ENCODE data around the gene MKS1. TPM values are rescaled to one million over a fixed set of nuclear protein-coding genes. Genes with fewer than 3 reads are reported as not detected.

MKS1 gene
- polyA plus RNA-seq, 2 of the 4 experiments (the other 2 are of a cell fraction), result 16.2 to 18.6 TPM

DNA sequence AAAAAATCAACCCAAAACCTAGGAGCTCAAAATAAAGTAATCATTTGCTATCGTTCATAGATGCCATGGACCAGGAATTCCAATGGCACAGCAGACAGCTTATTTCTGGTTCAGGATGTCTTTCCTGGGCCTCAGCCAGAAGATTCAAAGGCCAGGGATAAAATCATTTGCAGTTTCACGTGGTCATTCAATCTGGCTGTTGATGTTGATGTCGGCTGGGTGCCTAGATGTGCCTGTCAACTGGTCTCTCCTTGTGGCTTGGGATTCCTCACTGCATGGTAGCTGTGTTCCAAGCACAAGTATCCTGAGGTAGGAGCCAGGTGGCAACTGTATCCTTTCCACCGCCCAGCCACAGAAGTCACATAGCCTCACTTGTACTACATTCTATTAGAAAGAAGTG, 37.3 kb downstream of the MKS1 start (continued):
- TF ChIP-seq CTCF (IDR thresholded peaks at IDR 0.05), result no peak
- TF ChIP-seq EHF (CRISPR knock-in tag; IDR thresholded peaks at IDR 0.05), result no peak

DNA sequence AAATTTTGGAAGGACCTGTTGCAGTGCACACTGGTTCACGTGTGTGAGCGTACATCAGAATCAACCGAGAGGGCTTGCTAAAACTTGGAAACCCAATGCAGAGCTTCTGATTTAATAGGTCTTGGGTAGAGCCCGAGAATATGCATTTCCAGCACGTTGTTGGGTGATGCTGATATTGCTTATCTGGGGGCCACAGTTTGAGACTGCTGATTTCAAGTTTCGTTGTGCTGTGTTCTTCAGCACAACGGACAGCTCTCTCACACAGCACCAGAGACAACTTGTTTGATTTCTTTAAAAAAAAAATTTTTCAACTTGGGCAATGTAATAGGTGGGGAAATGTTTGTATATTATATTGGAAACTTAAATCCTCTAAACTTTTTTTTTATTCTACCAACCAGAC, 42.9 kb downstream of the MKS1 start:
- CTCF ChIA-PET, result interaction anchor here (1.0 to 3.0 kb wide), 8 partner anchors 8 to 80 kb away, joined by 3 to 7 read pairs (median 4); partner anchors contain the start of gene MKS1
- POLR2A ChIA-PET, result no interaction called here
- FAIRE-seq (no peak), ATAC-seq (no peak), DNase-seq (ENCODE audit: low read depth in 1 of 2, low spot score in 1 of 2) (no peak)
- Histone ChIP-seq H3K4me3 (no peak overlapping the region), H3K4me1 (no peaks in the 10 kb centered on the region), H3K9me3 (no peaks in the 10 kb centered on the region), H3K27ac (no peak overlapping the region), H3K4me2 (no peak overlapping the region)
- 39% methylated on average over 7 of the region's 7 CpGs for whole genome bisulfite sequencing (ENCODE audit: missing lambda C conversion rate)
- TF ChIP-seq EHMT2 (IDR thresholded peaks at IDR 0.05; ENCODE audit: low read depth), result peak; percentile 59; the same call in 1 of the 2 replicates
- TF ChIP-seq CHD4 (IDR thresholded peaks at IDR 0.05; ENCODE audit: borderline replicate concordance), result no peak
- TF ChIP-seq REST (IDR thresholded peaks at IDR 0.05), result peak; percentile 93
- TF ChIP-seq EP300 (IDR thresholded peaks at IDR 0.05), result no peak
- no peak for TF ChIP-seq MAX (IDR thresholded peaks at IDR 0.05)
- TF ChIP-seq E2F6 (IDR thresholded peaks at IDR 0.05; ENCODE audit: borderline replicate concordance, low read depth), result no peak

DNA sequence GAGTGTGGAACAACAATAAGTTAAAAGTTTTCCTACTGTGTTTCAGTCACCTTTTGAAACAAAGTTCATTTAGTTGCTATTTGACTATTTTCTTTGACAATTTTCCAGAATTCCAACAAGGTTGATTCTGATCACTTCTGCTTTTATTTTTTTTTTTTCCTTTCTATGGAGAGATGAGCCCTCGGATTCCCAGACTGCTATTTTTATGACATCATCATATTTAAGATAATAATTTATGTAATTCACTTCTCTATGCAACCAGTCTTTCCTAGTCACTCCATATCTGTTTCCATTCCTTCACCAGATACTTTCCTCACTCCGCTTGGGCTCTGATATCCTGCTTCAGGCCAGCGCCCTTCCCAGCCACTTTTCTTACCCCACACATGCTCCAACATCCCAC, 44.2 kb downstream of the MKS1 start:
- no peak overlapping the region for H3K27ac ChIP-seq
- ATAC-seq (no peak), DNase-seq (ENCODE audit: low read depth in 1 of 2, low spot score in 1 of 2) (no peak), FAIRE-seq (no peak)
- ChIA-PET POLR2A (no interaction called here), CTCF (interaction anchor here (1.0 to 1.2 kb wide), 3 partner anchors 53 to 79 kb away, joined by 3 to 4 read pairs (median 3); no protein-coding TSS in a partner anchor)
- H3K4me1 ChIP-seq, result no peaks in the 10 kb centered on the region
- TF ChIP-seq FOSL2 (IDR thresholded peaks at IDR 0.05), result no peak
- no peak for TF ChIP-seq FOSL2 (CRISPR knock-in tag; IDR thresholded peaks at IDR 0.05)
- TF ChIP-seq REST (IDR thresholded peaks at IDR 0.05), result no peak
- TF ChIP-seq NPAS2 (CRISPR knock-in tag; IDR thresholded peaks at IDR 0.05; ENCODE audit: borderline replicate concordance), result no peak
- TF ChIP-seq CHD2 (IDR thresholded peaks at IDR 0.05; ENCODE audit: low read length, partially characterized antibody), result no peak
- no peak for TF ChIP-seq ESRRA (IDR thresholded peaks at IDR 0.05; ENCODE audit: borderline replicate concordance, low read length)
- no peak for TF ChIP-seq ELK1 (IDR thresholded peaks at IDR 0.05; ENCODE audit: low read depth, low read length)
- no peak for TF ChIP-seq GATA3 (IDR thresholded peaks at IDR 0.05; ENCODE audit: borderline replicate concordance)
- no peak overlapping the region for H3K4me2 ChIP-seq
- H3K4me3 ChIP-seq, result no peak overlapping the region
- no peaks in the 10 kb centered on the region for H3K9me3 ChIP-seq
- WGBS (ENCODE audit: missing lambda C conversion rate), result 8% methylated on average over 3 of the region's 3 CpGs
